HG03039 (cell line): ENCODE data around the gene SST.
A peak's percentile ranks its signal among the peaks of the same experiment; 100 is the strongest.
"Not testable (repeated sequence)": the region's sequence is repeated elsewhere in the genome, so short reads cannot be mapped to it uniquely, and the experiment has no call there.

ENCODE experiments used
- ATAC-seq: cut with Tn5 transposase; IDR thresholded peaks from one replicate; pipeline ENCODE4 v1.9.1; 2021; ENCODE audit warnings: mild to moderate bottlenecking, moderate library complexity; ENCODE audit not compliant: unreplicated experiment

The SST gene

GRCh38 chr3:187684880-187685279 lies 14.7 kb upstream of the SST start:
- no peak for ATAC-seq

- no peak for ATAC-seq
These were observed 14.2 kb upstream of the SST start for GRCh38 chr3:187684444-187684843.

GRCh38 chr3:187681756-187682155 lies 11.6 kb upstream of the SST start:
- ATAC-seq = not testable (repeated sequence)

GRCh38 chr3:187679638-187680396 lies 9.6 kb upstream of the SST start:
- peak; percentile 65 for ATAC-seq

- ATAC-seq = no peak
These were observed 8.6 kb upstream of the SST start for GRCh38 chr3:187678726-187679268.

GRCh38 chr3:187677604-187678003 lies 7.4 kb upstream of the SST start:
- no peak for ATAC-seq

- ATAC-seq = no peak
These were observed 2.8 kb upstream of the SST start for GRCh38 chr3:187673012-187673411.

GRCh38 chr3:187667526-187667925 lies 2.7 kb downstream of the SST start:
- no peak for ATAC-seq

GRCh38 chr3:187665764-187666402 lies 4.3 kb downstream of the SST start:
- ATAC-seq = no peak

- ATAC-seq = no peak
These were observed 5.2 kb downstream of the SST start for GRCh38 chr3:187665010-187665409.

- no peak for ATAC-seq
These were observed 7.3 kb downstream of the SST start for GRCh38 chr3:187662848-187663409.

GRCh38 chr3:187661267-187661666 lies 8.9 kb downstream of the SST start:
- ATAC-seq = no peak

GRCh38 chr3:187651282-187651681 lies 18.9 kb downstream of the SST start:
- ATAC-seq = no peak

GRCh38 chr3:187648177-187648576 lies 22.0 kb downstream of the SST start:
- ATAC-seq = no peak

GRCh38 chr3:187646906-187647660 lies 23.1 kb downstream of the SST start:
- ATAC-seq = no peak

- ATAC-seq = not testable (repeated sequence)
These were observed 24.8 kb downstream of the SST start for GRCh38 chr3:187645379-187645778.

GRCh38 chr3:187642861-187643260 lies 27.3 kb downstream of the SST start:
- no peak for ATAC-seq

- ATAC-seq = no peak
These were observed 28.7 kb downstream of the SST start for GRCh38 chr3:187641320-187642016.

- ATAC-seq = no peak
These were observed 29.6 kb downstream of the SST start for GRCh38 chr3:187640569-187641059.

GRCh38 chr3:187639927-187640568 lies 30.1 kb downstream of the SST start:
- ATAC-seq = no peak
